NCI-H748 (cell line): Measurements from ENCODE around the gene ELMO1.
A peak's percentile ranks its signal among the peaks of the same experiment; 100 is the strongest.

Experiments
- DNase-seq: peaks from one replicate; lab custom pipeline; 2025; ENCODE audit not compliant: unreplicated experiment; lab: John Stamatoyannopoulos, UW

ELMO1 gene

GRCh38 chr7:37108615-37109014 lies 340.0 kb downstream of the ELMO1 start:
- no peak for DNase-seq

- DNase-seq = no peak
Observed at GRCh38 chr7:37107047-37107750, 341.5 kb downstream of the ELMO1 start.

- no peak for DNase-seq
Observed at GRCh38 chr7:37105762-37106161, 342.9 kb downstream of the ELMO1 start.

GRCh38 chr7:37104822-37105518 lies 343.7 kb downstream of the ELMO1 start:
- peak; percentile 89 for DNase-seq

- DNase-seq = no peak
Observed at GRCh38 chr7:37102518-37103137, 346.0 kb downstream of the ELMO1 start.

GRCh38 chr7:37100735-37101331 lies 347.8 kb downstream of the ELMO1 start:
- DNase-seq = no peak

GRCh38 chr7:37098762-37099161 lies 349.9 kb downstream of the ELMO1 start:
- no peak for DNase-seq

- peak; percentile 21 for DNase-seq
Observed at GRCh38 chr7:37097983-37098382, 350.7 kb downstream of the ELMO1 start.

- no peak for DNase-seq
Observed at GRCh38 chr7:37097276-37097675, 351.4 kb downstream of the ELMO1 start.

- DNase-seq = no peak
Observed at GRCh38 chr7:37096341-37096740, 352.3 kb downstream of the ELMO1 start.

GRCh38 chr7:37095122-37095521 lies 353.5 kb downstream of the ELMO1 start:
- DNase-seq = peak; percentile 29

- no peak for DNase-seq
Observed at GRCh38 chr7:37093257-37093656, 355.4 kb downstream of the ELMO1 start.

- DNase-seq = no peak
Observed at GRCh38 chr7:37092548-37092947, 356.1 kb downstream of the ELMO1 start.

- no peak for DNase-seq
Observed at GRCh38 chr7:37089972-37090371, 358.7 kb downstream of the ELMO1 start.

- DNase-seq = no peak
Observed at GRCh38 chr7:37085600-37085999, 363.1 kb downstream of the ELMO1 start.

GRCh38 chr7:37084303-37084702 lies 364.4 kb downstream of the ELMO1 start:
- DNase-seq = no peak

- no peak for DNase-seq
Observed at GRCh38 chr7:37083311-37084096, 365.2 kb downstream of the ELMO1 start.

- DNase-seq = peak; percentile 77
Observed at GRCh38 chr7:37081436-37081835, 367.2 kb downstream of the ELMO1 start.

GRCh38 chr7:37079420-37079819 lies 369.2 kb downstream of the ELMO1 start:
- no peak for DNase-seq

GRCh38 chr7:37076668-37077067 lies 372.0 kb downstream of the ELMO1 start:
- no peak for DNase-seq

- DNase-seq = no peak
Observed at GRCh38 chr7:37074370-37074769, 374.3 kb downstream of the ELMO1 start.
